HG03025 (cell line): ENCODE data around the gene MACF1.

ENCODE experiments used
- ATAC-seq: cut with Tn5 transposase; IDR thresholded peaks from one replicate; pipeline ENCODE4 v1.9.1; 2021; ENCODE audit warnings: mild to moderate bottlenecking, moderate library complexity; ENCODE audit not compliant: unreplicated experiment, low FRiP score

MACF1 gene

DNA sequence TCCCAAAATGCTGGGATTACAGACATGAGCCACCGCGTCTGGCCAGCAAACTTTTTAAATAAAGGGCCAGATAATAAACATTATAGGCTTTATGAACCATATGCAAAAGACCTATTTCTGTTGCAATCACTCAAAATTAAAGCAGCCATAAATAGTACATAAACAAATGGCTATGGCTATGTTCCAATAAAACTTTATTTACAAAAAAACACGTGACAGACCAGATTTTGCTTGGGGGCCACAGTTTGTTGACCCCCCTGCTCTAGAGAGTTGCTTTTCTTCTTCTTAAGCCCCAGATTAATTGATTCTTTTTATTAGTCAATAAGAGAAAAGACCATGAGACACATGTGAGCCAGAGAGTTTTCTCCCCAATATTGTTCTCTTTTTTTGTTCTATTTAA is 138.3 kb downstream of the MACF1 start:
- no peak for ATAC-seq

- no peak for ATAC-seq
These were observed 140.1 kb downstream of the MACF1 start for GRCh38 chr1:39344394-39345154.

- no peak for ATAC-seq
These were observed 142.4 kb downstream of the MACF1 start for GRCh38 chr1:39346872-39347271.

- ATAC-seq, result no peak
These were observed 143.8 kb downstream of the MACF1 start for GRCh38 chr1:39348278-39348677.

DNA sequence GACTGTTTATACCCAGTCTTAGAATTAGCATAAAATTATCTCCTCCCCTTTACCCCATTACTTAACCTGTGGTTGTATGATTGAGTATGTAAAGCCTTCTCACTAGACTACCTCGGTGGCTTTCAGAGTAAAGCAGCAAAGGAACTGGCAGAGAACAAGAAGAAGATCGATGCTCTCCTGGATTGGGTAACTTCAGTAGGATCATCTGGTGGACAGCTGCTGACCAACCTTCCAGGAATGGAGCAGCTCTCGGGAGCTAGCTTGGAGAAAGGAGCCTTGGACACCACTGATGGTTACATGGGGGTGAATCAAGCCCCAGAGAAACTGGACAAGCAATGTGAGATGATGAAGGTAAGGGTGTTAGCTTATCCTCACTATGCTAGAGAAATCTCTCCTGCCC is 148.4 kb downstream of the MACF1 start:
- no peak for ATAC-seq

DNA sequence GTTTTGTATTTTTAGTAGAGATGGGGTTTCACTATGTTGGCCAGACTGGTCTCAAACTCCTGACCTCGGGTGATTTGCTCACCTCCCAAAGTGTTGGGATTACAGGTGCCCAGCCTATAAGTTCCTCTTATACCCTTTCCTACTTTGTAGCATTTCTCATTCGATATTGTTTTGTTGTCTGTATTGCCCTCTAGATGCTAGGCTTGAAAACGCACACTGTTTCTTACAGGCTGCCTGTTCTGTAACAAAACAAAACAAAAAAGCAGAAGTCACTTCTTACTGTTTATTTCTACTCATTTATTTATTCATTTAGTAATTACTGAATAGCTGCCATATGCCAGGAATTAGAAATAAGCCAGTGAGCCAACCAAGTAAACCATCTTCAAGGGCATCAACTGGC is 150.1 kb downstream of the MACF1 start:
- ATAC-seq, result no peak

DNA sequence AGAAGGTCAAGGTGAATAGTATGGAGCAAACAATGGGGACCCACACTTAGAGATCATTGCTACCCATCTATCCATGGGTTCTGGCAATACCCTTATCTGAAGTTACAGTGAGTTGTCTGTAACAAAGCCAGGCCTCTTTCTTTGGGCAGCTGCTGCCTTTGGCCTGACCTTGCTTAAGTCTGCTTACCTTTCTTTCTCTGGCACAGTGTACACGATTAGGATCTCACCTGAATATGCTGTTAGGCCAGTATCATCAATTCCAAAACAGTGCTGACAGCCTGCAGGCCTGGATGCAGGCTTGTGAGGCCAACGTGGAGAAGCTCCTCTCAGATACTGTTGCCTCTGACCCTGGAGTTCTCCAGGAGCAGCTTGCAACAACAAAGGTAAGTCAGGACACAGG is 154.0 kb downstream of the MACF1 start:
- no peak for ATAC-seq

DNA sequence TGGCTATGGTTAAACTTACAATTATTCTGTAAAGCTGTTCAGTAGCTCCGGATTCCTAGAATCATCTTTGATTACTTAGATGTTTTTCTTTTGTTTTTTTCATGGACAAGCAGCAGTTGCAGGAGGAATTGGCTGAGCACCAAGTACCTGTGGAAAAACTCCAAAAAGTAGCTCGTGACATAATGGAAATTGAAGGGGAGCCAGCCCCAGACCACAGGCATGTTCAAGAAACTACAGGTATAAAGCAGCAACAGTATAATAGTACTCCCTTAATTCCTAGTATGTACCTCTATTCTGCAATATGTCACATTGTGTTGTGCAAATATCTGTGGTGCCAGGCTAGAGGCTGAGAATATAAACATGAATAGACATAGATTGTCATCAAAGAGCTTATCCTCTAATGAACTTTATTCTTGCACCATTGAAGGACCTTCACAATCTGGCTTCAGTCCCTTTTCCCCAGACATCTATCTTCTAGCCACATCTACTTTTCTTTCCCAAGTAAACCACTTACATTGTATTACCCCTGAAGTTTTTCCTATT is 154.6 kb downstream of the MACF1 start:
- no peak for ATAC-seq

DNA sequence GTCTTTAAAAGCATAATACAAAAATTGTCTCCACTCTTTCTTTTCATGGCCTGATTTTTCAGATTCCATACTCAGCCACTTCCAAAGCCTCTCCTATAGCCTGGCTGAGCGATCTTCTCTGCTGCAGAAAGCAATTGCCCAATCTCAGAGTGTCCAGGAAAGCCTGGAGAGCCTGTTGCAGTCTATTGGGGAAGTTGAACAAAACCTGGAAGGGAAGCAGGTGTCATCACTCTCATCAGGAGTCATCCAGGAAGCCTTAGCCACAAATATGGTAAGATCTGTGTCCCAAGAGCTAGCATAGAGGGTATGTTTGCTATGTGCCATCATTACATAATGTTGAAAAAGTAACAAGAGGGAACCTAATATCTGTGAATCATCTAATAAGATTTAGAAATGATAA is 156.2 kb downstream of the MACF1 start:
- no peak for ATAC-seq

DNA sequence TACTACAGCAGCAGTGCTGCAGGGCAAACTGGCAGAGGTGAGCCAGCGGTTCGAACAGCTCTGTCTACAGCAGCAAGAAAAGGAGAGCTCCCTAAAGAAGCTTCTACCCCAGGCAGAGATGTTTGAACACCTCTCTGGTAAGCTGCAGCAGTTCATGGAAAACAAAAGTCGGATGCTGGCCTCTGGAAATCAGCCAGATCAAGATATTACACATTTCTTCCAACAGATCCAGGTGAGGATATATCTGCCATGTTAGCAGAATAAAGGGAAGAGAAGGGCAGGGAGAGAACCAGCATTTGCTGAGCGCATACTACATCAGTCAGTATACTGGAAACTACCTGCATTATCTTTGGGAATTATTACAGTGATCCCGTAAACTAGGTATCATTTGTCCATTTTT is 157.0 kb downstream of the MACF1 start:
- no peak for ATAC-seq

- ATAC-seq, result no peak
These were observed 158.8 kb downstream of the MACF1 start for GRCh38 chr1:39363267-39363666.

GRCh38 chr1:39368045-39368444 is 163.6 kb downstream of the MACF1 start:
- no peak for ATAC-seq

DNA sequence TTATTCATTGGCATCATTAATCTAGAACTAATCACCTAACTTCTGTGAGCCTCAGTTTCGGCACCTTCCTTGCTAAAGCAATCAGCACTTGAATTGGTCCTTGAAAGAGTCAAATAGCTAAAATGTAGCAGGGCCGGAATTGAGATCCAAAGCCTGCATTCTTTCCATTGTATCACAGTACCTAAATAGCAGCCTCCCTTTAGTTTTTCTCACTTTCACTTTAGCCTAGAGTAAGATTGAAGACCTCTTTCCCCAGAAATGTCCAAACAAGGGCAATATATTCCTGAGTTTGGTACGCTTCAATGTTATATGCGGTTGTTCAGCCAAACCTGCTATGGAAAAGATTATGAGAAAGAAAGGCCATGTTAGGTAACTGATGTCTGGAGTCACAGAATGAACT is 165.1 kb downstream of the MACF1 start:
- ATAC-seq, result no peak

GRCh38 chr1:39370602-39371001 is 166.1 kb downstream of the MACF1 start:
- no peak for ATAC-seq

GRCh38 chr1:39372105-39372504 is 167.6 kb downstream of the MACF1 start:
- no peak for ATAC-seq

DNA sequence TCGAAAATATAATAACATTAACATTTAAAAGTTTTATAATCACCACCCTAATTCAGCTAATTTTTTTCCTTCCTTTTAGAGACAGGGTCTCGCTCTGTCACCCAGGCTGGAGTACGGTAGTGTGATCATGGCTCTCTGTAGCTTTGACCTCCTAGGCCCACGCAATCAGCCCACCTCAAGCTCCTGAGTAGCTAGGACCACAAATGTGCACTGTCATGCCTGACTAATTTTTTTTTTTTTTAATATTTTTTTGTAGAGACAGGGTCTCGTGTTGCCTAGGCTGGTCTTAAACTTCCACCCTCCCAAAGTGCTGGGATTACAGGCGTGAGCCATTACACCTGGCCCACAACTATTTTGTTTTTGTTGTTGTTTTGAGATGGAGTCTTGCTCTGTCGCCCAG is 172.2 kb downstream of the MACF1 start:
- no peak for ATAC-seq

DNA sequence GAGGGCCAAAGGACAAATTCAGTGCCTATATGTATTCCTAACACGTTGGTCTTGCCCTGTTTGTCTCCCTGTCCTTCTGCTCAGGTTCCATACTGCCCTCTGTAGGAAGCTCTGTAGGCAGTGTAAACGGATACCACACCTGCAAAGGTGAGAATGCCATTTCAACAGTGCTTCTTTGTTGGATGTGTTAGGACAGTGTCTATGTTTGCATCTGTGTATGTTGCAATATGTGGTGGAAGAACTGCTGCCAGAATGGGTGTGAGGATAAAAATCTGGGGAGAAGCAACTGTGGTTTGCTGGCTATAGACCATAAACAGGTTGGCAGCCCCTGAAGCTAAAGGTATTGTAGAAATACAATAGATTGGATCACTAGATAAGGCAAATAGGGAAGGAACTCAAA is 173.9 kb downstream of the MACF1 start:
- ATAC-seq, result no peak

- ATAC-seq, result no peak
These were observed 174.7 kb downstream of the MACF1 start for GRCh38 chr1:39379187-39379586.

- ATAC-seq, result no peak
These were observed 175.5 kb downstream of the MACF1 start for GRCh38 chr1:39380036-39380435.

DNA sequence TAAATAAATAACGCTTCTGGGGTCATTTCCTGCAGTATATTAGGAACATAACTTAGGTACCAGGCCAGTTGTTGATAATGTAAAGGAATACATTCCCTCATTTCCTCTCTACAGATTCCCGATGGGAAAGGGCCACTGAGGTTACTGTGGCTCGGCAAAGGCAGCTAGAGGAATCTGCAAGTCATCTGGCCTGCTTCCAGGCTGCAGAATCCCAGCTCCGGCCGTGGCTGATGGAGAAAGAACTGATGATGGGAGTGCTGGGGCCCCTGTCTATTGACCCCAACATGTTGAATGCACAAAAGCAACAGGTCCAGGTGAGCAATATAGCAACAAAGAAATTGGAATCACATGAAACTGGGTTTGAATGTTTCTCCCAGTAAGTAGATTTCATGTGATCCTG is 177.3 kb downstream of the MACF1 start:
- ATAC-seq, result no peak

DNA sequence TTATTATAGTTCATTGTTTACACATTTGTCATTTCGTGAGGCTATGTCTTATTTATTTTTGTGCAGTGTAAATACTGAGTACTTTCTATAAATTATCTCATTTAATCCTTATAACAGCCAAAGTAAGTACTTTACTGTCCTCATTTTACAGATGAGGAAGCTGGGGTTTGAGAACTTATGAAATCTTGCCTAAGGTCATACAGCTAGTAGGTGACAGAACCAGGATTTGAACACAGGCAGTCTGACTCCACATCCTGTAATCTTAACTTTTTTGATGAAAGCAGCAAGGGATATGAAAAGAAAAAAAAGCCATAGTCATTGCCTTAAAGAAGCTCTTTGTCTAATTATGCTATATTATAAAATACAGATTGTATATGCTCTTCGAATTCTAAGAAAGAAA is 179.8 kb downstream of the MACF1 start:
- ATAC-seq, result no peak
